Endothelial cell of umbilical vein (primary cell): ENCODE data around the gene NFE2L1. TPM values are rescaled to one million over a fixed set of nuclear protein-coding genes. Genes with fewer than 3 reads are reported as not detected.

Experiments used
- BruUV-seq: library from RNA; stranded (reverse); fragments of 400-500 nt; replicated peaks from 2 replicates; lab custom pipeline; 2021; lab: Mats Ljungman, UMichigan
- CTCF ChIA-PET: fragments of 300-600, 350-600 bp; sonication (Branson Sonifier 250); formaldehyde crosslinking; loops from one replicate; lab custom pipeline; 2021; ENCODE audit warnings: antibody characterized with exemption, inconsistent platforms; lab: Charles Lee
- POLR2A ChIA-PET: fragments of 300-600, 350-600 bp; sonication (Branson Sonifier 250); formaldehyde crosslinking; loops from one replicate; lab custom pipeline; 2021; ENCODE audit warnings: antibody characterized with exemption, inconsistent platforms; lab: Charles Lee
- DNase-seq: peaks from one replicate; pipeline ENCODE4 v3.0.0-alpha.2; 2011; ENCODE audit warnings: low read depth, low spot score
- FAIRE-seq: peaks from 2 replicates; lab custom pipeline; 2011; peaks lifted over from hg19 to GRCh38; lab: Jason Lieb, UNC
- H2AFZ ChIP-seq: 2 replicates; pipeline ENCODE4 v1.6.0; 2012; ENCODE audit warnings: low read depth, low read length, control low read depth, inconsistent platforms
- H3K27ac ChIP-seq: 2 replicates; pipeline ENCODE4 v1.5.1; 2011; ENCODE audit warnings: low read depth, mild to moderate bottlenecking, control low read depth, low read length, moderate library complexity; ENCODE audit not compliant: insufficient read depth
- H3K27me3 ChIP-seq, 2 experiments: 2 replicates each; pipeline versions ENCODE4 v1.6.0 to v1.6.1; 2011; ENCODE audit warnings: low read length in 2 of 2, mixed read lengths in 1 of 2; ENCODE audit not compliant: control insufficient read depth in 2 of 2, insufficient read depth in 2 of 2
- H3K36me3 ChIP-seq, 2 experiments: 2 replicates in 1 of 2; 3 replicates in 1 of 2; pipeline ENCODE4 v1.5.1; 2011; ENCODE audit warnings: low read length in 2 of 2, mild to moderate bottlenecking in 1 of 2, moderate library complexity in 1 of 2; ENCODE audit not compliant: control insufficient read depth in 2 of 2, insufficient read depth in 2 of 2; ENCODE audit errors: extremely low read depth in 1 of 2
- H3K4me1 ChIP-seq: 3 replicates; pipeline ENCODE4 v1.5.1; 2011; ENCODE audit warnings: mild to moderate bottlenecking, low read length; ENCODE audit not compliant: control insufficient read depth, insufficient read depth; ENCODE audit errors: extremely low read depth
- H3K4me2 ChIP-seq: 2 replicates; pipeline ENCODE4 v1.6.1; 2011; ENCODE audit warnings: low read length, control low read depth, mixed read lengths; ENCODE audit not compliant: insufficient read depth
- H3K4me3 ChIP-seq, 3 experiments: fragments of 200-600 bp in 1 of 3; sonication (generic), shearing (Covaris generic) in 1 of 3; replicated peaks in 1 of 3; 2 replicates each; pipeline ENCODE4 v1.5.1; 2011 to 2016; ENCODE audit warnings: control low read depth in 3 of 3, low read length in 3 of 3, mild to moderate bottlenecking in 2 of 3, inconsistent platforms in 1 of 3, low read depth in 1 of 3, moderate library complexity in 1 of 3; ENCODE audit not compliant: insufficient read depth in 1 of 3
- H3K79me2 ChIP-seq: 2 replicates; pipeline ENCODE4 v1.6.0; 2012; ENCODE audit warnings: low read length, inconsistent platforms; ENCODE audit not compliant: control insufficient read depth, insufficient read depth
- H3K9ac ChIP-seq: replicated peaks from 2 replicates; pipeline ENCODE3; 2011; ENCODE audit warnings: low read length, control low read depth; ENCODE audit not compliant: insufficient read depth; ENCODE audit errors: extremely low read depth
- H3K9me1 ChIP-seq: replicated peaks from 3 replicates; pipeline ENCODE4 v1.6.0; 2011; ENCODE audit warnings: mild to moderate bottlenecking, low read length; ENCODE audit not compliant: control insufficient read depth, insufficient read depth; ENCODE audit errors: extremely low read depth
- H3K9me3 ChIP-seq: replicated peaks from 2 replicates; pipeline ENCODE4 v1.5.1; 2012; ENCODE audit warnings: low read length, inconsistent platforms; ENCODE audit not compliant: control insufficient read depth, insufficient read depth
- H4K20me1 ChIP-seq: replicated peaks from 2 replicates; pipeline ENCODE3; 2011; ENCODE audit warnings: mild to moderate bottlenecking, low read length; ENCODE audit not compliant: control insufficient read depth, insufficient read depth; ENCODE audit errors: extremely low read depth
- EZH2 ChIP-seq: IDR thresholded peaks from 2 replicates; pipeline ENCODE4 v1.6.1; 2012; ENCODE audit warnings: borderline replicate concordance, low read depth, mild to moderate bottlenecking, moderate library complexity, low read length, inconsistent platforms; ENCODE audit not compliant: severe bottlenecking
- FOS ChIP-seq: IDR thresholded peaks from 2 replicates; pipeline ENCODE4 v1.6.1; 2011; ENCODE audit warnings: mild to moderate bottlenecking, low read length, moderate library complexity, borderline replicate concordance; ENCODE audit not compliant: insufficient read depth
- GATA2 ChIP-seq: IDR thresholded peaks from 2 replicates; pipeline ENCODE4 v1.7.0; 2011; ENCODE audit warnings: low read depth, mild to moderate bottlenecking, moderate library complexity, mixed read lengths, low read length; ENCODE audit not compliant: insufficient read length, insufficient read depth
- JUN ChIP-seq: IDR thresholded peaks from 2 replicates; pipeline ENCODE4 v1.6.1; 2011; ENCODE audit warnings: borderline replicate concordance, low read depth; ENCODE audit not compliant: insufficient read length, insufficient read depth
- MYC ChIP-seq: IDR thresholded peaks from one replicate; pipeline ENCODE4 v1.6.1; 2011; ENCODE audit warnings: mild to moderate bottlenecking, low read depth, low read length
- POLR2A ChIP-seq: IDR thresholded peaks from 2 replicates; pipeline ENCODE4 v1.6.1; 2012; ENCODE audit warnings: low read depth, mild to moderate bottlenecking, control low read depth, low read length
- POLR2AphosphoS5 ChIP-seq: IDR thresholded peaks from 2 replicates; pipeline ENCODE4 v1.6.1; 2012; ENCODE audit warnings: low read depth, mild to moderate bottlenecking, control low read depth, low read length, moderate library complexity; ENCODE audit not compliant: insufficient read depth
- dilution Hi-C: fragments of 300-500 bp; cut with MboI; formaldehyde crosslinking; loops from one replicate; pipeline ENCODE4 v1.15.0; 2019; ENCODE audit warnings: low sequenced_read_pairs; ENCODE audit not compliant: extremely low pct_ligation_motif_present
- intact Hi-C: fragments of 100-400 bp; cut with micrococcal nuclease; formaldehyde crosslinking; loops from one replicate; pipeline ENCODE4 v1.10.0; 2022
- polyA plus RNA-seq, 4 experiments: library from polyadenylated mRNA; depleted of rRNA in 3 of 4; stranded (reverse) in 3 of 4; unstranded in 1 of 4; fragments of >200 nt; gene quantifications; 2 replicates each; pipeline versions ENCODE4 v1.2.1 to v1.2.3, GENCODE V29; 2011 to 2012; ENCODE audit warnings: missing spikeins in 1 of 4
- total RNA-seq: library from RNA; stranded (reverse); gene quantifications from 2 replicates; pipeline ENCODE4 v1.2.3, GENCODE V29; 2021
- TF ChIP-seq, protein P1 (sequence below): IDR thresholded peaks from 2 replicates; pipeline ENCODE4 v1.6.1; 2011; ENCODE audit not compliant: insufficient read depth, insufficient read length
- TF ChIP-seq, protein P2 (sequence below), 2 donors: IDR thresholded peaks; 1 replicate in 1 of 2; 2 replicates in 1 of 2; pipeline ENCODE4 v1.5.1; 2011; ENCODE audit warnings: low read length in 2 of 2, mild to moderate bottlenecking in 2 of 2, moderate library complexity in 2 of 2, control low read depth in 1 of 2, inconsistent platforms in 1 of 2, low read depth in 1 of 2; ENCODE audit not compliant: insufficient read depth in 1 of 2; ENCODE audit errors: extremely low read depth in 1 of 2

Gene NFE2L1
- total and polyA plus RNA-seq, 2 donors (not counting 3 experiments of a cell fraction or from before 2014, with no cell fraction given), result 187 to 236 TPM

DNA sequence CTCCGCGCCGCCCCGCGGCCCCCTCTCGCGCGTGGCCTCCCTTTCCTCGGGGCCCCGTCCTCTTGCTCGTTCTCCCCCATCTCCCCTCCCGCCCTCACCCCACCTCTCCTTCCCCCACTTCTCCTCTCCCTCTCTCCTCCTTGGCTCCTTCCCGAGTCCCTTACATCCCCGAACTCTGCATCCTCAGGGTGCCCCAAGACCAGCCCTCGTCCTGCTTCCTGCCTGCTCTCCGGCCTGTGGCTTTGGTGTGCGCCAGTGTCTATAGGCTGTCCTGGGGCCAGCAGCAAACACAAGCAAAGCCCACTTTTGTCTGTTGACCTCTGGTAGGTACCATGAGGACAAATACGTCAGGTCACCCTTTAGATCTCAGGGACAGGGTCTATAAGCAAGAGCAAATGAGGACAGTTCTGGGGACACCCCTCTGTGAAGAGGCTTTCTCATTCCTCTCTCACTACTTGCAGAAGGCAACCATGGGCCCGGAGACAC, 10.3 kb upstream of the NFE2L1 start:
- intact Hi-C loops, result loop anchor here (1.0 kb wide), 1 partner anchor 12 kb away; no protein-coding TSS in a partner anchor
- H3K9ac ChIP-seq, result no peak overlapping the region
- no peak overlapping the region for H3K27ac ChIP-seq
- peaks cover 7% of the 10 kb centered on the region for H3K4me1 ChIP-seq
- peak overlapping the region; percentile 63 for H2AFZ ChIP-seq
- BruUV-seq, result no TSS peak
- ChIA-PET CTCF (interaction anchor here (0.9 to 2.5 kb wide), 2 partner anchors 12 to 30 kb away, joined by 3 to 10 read pairs; no protein-coding TSS in a partner anchor), POLR2A (interaction anchor here (1.7 kb wide), 1 partner anchor 11 kb away, joined by 4 read pairs; the partner anchor contains the start of gene NFE2L1)
- no peaks in the 10 kb centered on the region for H3K9me1 ChIP-seq
- no peak for FAIRE-seq
- H3K79me2 ChIP-seq, result no peaks in the 10 kb centered on the region
- peak overlapping the region in 1 of 3 experiments; percentile 29 for H3K4me3 ChIP-seq
- H4K20me1 ChIP-seq, result no peaks in the 10 kb centered on the region
- peak; percentile 13 for DNase-seq
- no peaks in the 10 kb centered on the region for H3K36me3 ChIP-seq
- TF ChIP-seq, protein P1, sequence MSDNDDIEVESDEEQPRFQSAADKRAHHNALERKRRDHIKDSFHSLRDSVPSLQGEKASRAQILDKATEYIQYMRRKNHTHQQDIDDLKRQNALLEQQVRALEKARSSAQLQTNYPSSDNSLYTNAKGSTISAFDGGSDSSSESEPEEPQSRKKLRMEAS, result no peak
- TF ChIP-seq POLR2AphosphoS5, result no peak
- no peak for TF ChIP-seq EZH2
- no peak for TF ChIP-seq GATA2
- dilution Hi-C loops, result no loop called here
- no peaks in the 10 kb centered on the region for H3K9me3 ChIP-seq
- H3K27me3 ChIP-seq, result no peaks in the 10 kb centered on the region
- H3K4me2 ChIP-seq, result no peak overlapping the region

- Histone ChIP-seq H3K79me2 (no peaks in the 10 kb centered on the region), H3K27me3 (no peaks in the 10 kb centered on the region), H3K4me1 (peaks cover 7% of the 10 kb centered on the region), H2AFZ (no peak overlapping the region), H3K36me3 (no peaks in the 10 kb centered on the region), H3K4me2 (no peak overlapping the region), H3K9me1 (no peaks in the 10 kb centered on the region), H3K9ac (no peak overlapping the region), H4K20me1 (no peaks in the 10 kb centered on the region), H3K4me3 (no peak overlapping the region), H3K9me3 (no peaks in the 10 kb centered on the region), H3K27ac (no peak overlapping the region)
- no TSS peak for BruUV-seq
- dilution Hi-C loops (no loop called here), intact Hi-C loops (no loop called here)
- DNase-seq (no peak), FAIRE-seq (no peak)
- no peak for TF ChIP-seq MYC
- TF ChIP-seq JUN, result no peak
- no peak for TF ChIP-seq FOS
- TF ChIP-seq POLR2A, result no peak
- no peak for TF ChIP-seq EZH2
- TF ChIP-seq POLR2AphosphoS5, result no peak
- TF ChIP-seq GATA2, result no peak
- TF ChIP-seq, protein P2, sequence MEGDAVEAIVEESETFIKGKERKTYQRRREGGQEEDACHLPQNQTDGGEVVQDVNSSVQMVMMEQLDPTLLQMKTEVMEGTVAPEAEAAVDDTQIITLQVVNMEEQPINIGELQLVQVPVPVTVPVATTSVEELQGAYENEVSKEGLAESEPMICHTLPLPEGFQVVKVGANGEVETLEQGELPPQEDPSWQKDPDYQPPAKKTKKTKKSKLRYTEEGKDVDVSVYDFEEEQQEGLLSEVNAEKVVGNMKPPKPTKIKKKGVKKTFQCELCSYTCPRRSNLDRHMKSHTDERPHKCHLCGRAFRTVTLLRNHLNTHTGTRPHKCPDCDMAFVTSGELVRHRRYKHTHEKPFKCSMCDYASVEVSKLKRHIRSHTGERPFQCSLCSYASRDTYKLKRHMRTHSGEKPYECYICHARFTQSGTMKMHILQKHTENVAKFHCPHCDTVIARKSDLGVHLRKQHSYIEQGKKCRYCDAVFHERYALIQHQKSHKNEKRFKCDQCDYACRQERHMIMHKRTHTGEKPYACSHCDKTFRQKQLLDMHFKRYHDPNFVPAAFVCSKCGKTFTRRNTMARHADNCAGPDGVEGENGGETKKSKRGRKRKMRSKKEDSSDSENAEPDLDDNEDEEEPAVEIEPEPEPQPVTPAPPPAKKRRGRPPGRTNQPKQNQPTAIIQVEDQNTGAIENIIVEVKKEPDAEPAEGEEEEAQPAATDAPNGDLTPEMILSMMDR (IDR thresholded peaks at IDR 0.05; ENCODE audit: extremely low read depth in 1 of 2, insufficient read depth in 1 of 2, low read depth in 1 of 2, low read length in 2 of 2), result no peak
- TF ChIP-seq, protein P1, result no peak
- ChIA-PET CTCF (interaction anchor here (0.9 kb wide), 1 partner anchor 12 kb away, joined by 3 read pairs; no protein-coding TSS in a partner anchor), POLR2A (no interaction called here)
Measured at GRCh38 chr17:48038687-48039086, 9.5 kb upstream of the NFE2L1 start.
